ENCODE data around the gene AHCYL2. TPM values are rescaled to one million over a fixed set of nuclear protein-coding genes. Genes with fewer than 3 reads are reported as not detected.

The AHCYL2 gene
- total RNA-seq, 1 donor from 2014 or later = 6.0 TPM

GRCh38 chr7:129383542-129384132 lies 158.8 kb downstream of the AHCYL2 start:
- H3K36me3 ChIP-seq = peaks cover 4% of the 10 kb centered on the region
- TF ChIP-seq CTCF (IDR thresholded peaks at IDR 0.05; ENCODE audit: borderline replicate concordance) = no peak
- DNase-seq = no peak
- no peaks in the 10 kb centered on the region for H3K4me1 ChIP-seq
- no peak overlapping the region for H3K4me3 ChIP-seq
- intact Hi-C loops (cut with micrococcal nuclease) = no loop called here
- H3K9me3 ChIP-seq (replicated peaks) = no peaks in the 10 kb centered on the region
- H3K27ac ChIP-seq (replicated peaks) = no peak overlapping the region
- H3K27me3 ChIP-seq (ENCODE audit: low read depth) = no peaks in the 10 kb centered on the region

- no peaks in the 10 kb centered on the region for H3K27me3 ChIP-seq (ENCODE audit: low read depth)
- H3K9me3 ChIP-seq (replicated peaks) = no peaks in the 10 kb centered on the region
- DNase-seq = no peak
- H3K4me1 ChIP-seq = peaks cover 10% of the 10 kb centered on the region
- H3K4me3 ChIP-seq = no peak overlapping the region
- intact Hi-C loops (cut with micrococcal nuclease) = no loop called here
- peaks cover 8% of the 10 kb centered on the region for H3K36me3 ChIP-seq
- H3K27ac ChIP-seq (replicated peaks) = no peak overlapping the region
- no peak for TF ChIP-seq CTCF (IDR thresholded peaks at IDR 0.05; ENCODE audit: borderline replicate concordance)
Measured at GRCh38 chr7:129385116-129385515, 160.3 kb downstream of the AHCYL2 start.

GRCh38 chr7:129385598-129385997 lies 160.8 kb downstream of the AHCYL2 start:
- Histone ChIP-seq H3K36me3 (peaks cover 9% of the 10 kb centered on the region), H3K4me1 (peaks cover 15% of the 10 kb centered on the region), H3K27me3 (ENCODE audit: low read depth) (no peaks in the 10 kb centered on the region), H3K27ac (replicated peaks) (no peak overlapping the region), H3K4me3 (no peak overlapping the region), H3K9me3 (replicated peaks) (no peaks in the 10 kb centered on the region)
- intact Hi-C loops (cut with micrococcal nuclease) = no loop called here
- no peak for TF ChIP-seq CTCF (IDR thresholded peaks at IDR 0.05; ENCODE audit: borderline replicate concordance)
- DNase-seq = no peak

GRCh38 chr7:129386506-129386905 lies 161.7 kb downstream of the AHCYL2 start:
- no peaks in the 10 kb centered on the region for H3K9me3 ChIP-seq (replicated peaks)

GRCh38 chr7:129387537-129387936 lies 162.7 kb downstream of the AHCYL2 start:
- DNase-seq = no peak
- Histone ChIP-seq H3K4me3 (no peak overlapping the region), H3K27ac (replicated peaks) (no peak overlapping the region), H3K36me3 (peaks cover 10% of the 10 kb centered on the region), H3K9me3 (replicated peaks) (no peaks in the 10 kb centered on the region), H3K4me1 (peaks cover 32% of the 10 kb centered on the region), H3K27me3 (ENCODE audit: low read depth) (no peaks in the 10 kb centered on the region)
- no peak for TF ChIP-seq CTCF (IDR thresholded peaks at IDR 0.05; ENCODE audit: borderline replicate concordance)
- intact Hi-C loops (cut with micrococcal nuclease) = no loop called here

More at GRCh38 chr7:129386506-129386905, 161.7 kb downstream of the AHCYL2 start:
- Histone ChIP-seq H3K36me3 (peaks cover 10% of the 10 kb centered on the region), H3K4me1 (peaks cover 24% of the 10 kb centered on the region), H3K27me3 (ENCODE audit: low read depth) (no peaks in the 10 kb centered on the region), H3K4me3 (no peak overlapping the region), H3K27ac (replicated peaks) (no peak overlapping the region)
- intact Hi-C loops (cut with micrococcal nuclease) = no loop called here
- no peak for DNase-seq
- no peak for TF ChIP-seq CTCF (IDR thresholded peaks at IDR 0.05; ENCODE audit: borderline replicate concordance)
